Liver (tissue), 9 donors: ENCODE measurements around the gene RGL4. TPM values are rescaled to one million over a fixed set of nuclear protein-coding genes. Genes with fewer than 3 reads are reported as not detected.

ENCODE experiments used
- DNase-seq: peaks from one replicate; pipeline ENCODE4 v3.0.0-alpha.2; 2017; ENCODE audit warnings: low spot score
- H3K27ac ChIP-seq, 2 donors: one replicate each; pipeline ENCODE4 v1.7.0; 2013; ENCODE audit warnings: inconsistent platforms in 2 of 2, low read length in 2 of 2, control low read depth in 1 of 2, low read depth in 1 of 2, mild to moderate bottlenecking in 1 of 2
- H3K27me3 ChIP-seq, 4 donors: one replicate each; pipeline versions ENCODE4 v1.6.1 to v1.7.0; 2013; ENCODE audit warnings: low read length in 3 of 4, inconsistent platforms in 1 of 4, mild to moderate bottlenecking in 1 of 4, moderate library complexity in 1 of 4; ENCODE audit not compliant: control insufficient read depth in 4 of 4, insufficient read depth in 4 of 4
- H3K36me3 ChIP-seq, 4 donors: one replicate each; pipeline versions ENCODE4 v1.6.1 to v1.7.0; 2013; ENCODE audit warnings: low read length in 3 of 4, mild to moderate bottlenecking in 3 of 4, low read depth in 1 of 4, moderate library complexity in 1 of 4; ENCODE audit not compliant: control insufficient read depth in 4 of 4, insufficient read depth in 3 of 4
- H3K4me1 ChIP-seq, 4 donors: one replicate each; pipeline versions ENCODE4 v1.6.1 to v1.7.0; 2013; ENCODE audit warnings: low read length in 3 of 4, mild to moderate bottlenecking in 3 of 4, moderate library complexity in 1 of 4; ENCODE audit not compliant: control insufficient read depth in 4 of 4, insufficient read depth in 4 of 4
- H3K4me3 ChIP-seq, 3 donors: one replicate each; pipeline versions ENCODE4 v1.6.1 to v1.7.0; 2013; ENCODE audit warnings: low read length in 3 of 3, control low read depth in 1 of 3, low read depth in 1 of 3, mild to moderate bottlenecking in 1 of 3
- H3K9ac ChIP-seq, 2 donors: one replicate each; pipeline ENCODE4 v1.7.0; 2013; ENCODE audit warnings: low read length in 2 of 2, mild to moderate bottlenecking in 2 of 2, moderate library complexity in 2 of 2, control low read depth in 1 of 2, low read depth in 1 of 2
- H3K9me3 ChIP-seq, 4 donors: one replicate each; pipeline versions ENCODE4 v1.6.1 to v1.7.0; 2013; ENCODE audit warnings: low read length in 3 of 4; ENCODE audit not compliant: control insufficient read depth in 4 of 4
- CTCF ChIP-seq: fragments of 150-350 bp; IDR thresholded peaks from 2 replicates; pipeline ENCODE4 v1.5.1; 2017; ENCODE audit warnings: improper control_type of control experiment, low read depth, low read length; ENCODE audit not compliant: missing input control
- FOXA1 ChIP-seq: IDR thresholded peaks from 2 replicates; pipeline ENCODE4 v1.6.1; 2016; ENCODE audit warnings: antibody characterized with exemption
- FOXA2 ChIP-seq: IDR thresholded peaks from 2 replicates; pipeline ENCODE4 v1.6.1; 2016; ENCODE audit warnings: antibody characterized with exemption
- GABPA ChIP-seq, 2 donors: IDR thresholded peaks in 1 of 2; conservative IDR thresholded peaks in 1 of 2; 2 replicates each; pipeline ENCODE4 v1.6.1; 2016; ENCODE audit warnings: antibody characterized with exemption in 2 of 2, mild to moderate bottlenecking in 1 of 2, moderate library complexity in 1 of 2
- HNF4A ChIP-seq, 2 donors: conservative IDR thresholded peaks; 2 replicates each; pipeline ENCODE4 v1.6.1; 2016; ENCODE audit warnings: antibody characterized with exemption in 2 of 2, mild to moderate bottlenecking in 2 of 2
- HNF4G ChIP-seq: IDR thresholded peaks from 2 replicates; pipeline ENCODE4 v1.6.1; 2016; ENCODE audit warnings: antibody characterized with exemption
- MAX ChIP-seq: IDR thresholded peaks from 2 replicates; pipeline ENCODE4 v1.6.1; 2016; ENCODE audit warnings: antibody characterized with exemption
- RAD21 ChIP-seq, 2 donors: IDR thresholded peaks; 2 replicates each; pipeline ENCODE4 v1.6.1; 2016; ENCODE audit warnings: antibody characterized with exemption in 2 of 2, mild to moderate bottlenecking in 2 of 2
- SP1 ChIP-seq: IDR thresholded peaks from 2 replicates; pipeline ENCODE4 v1.6.1; 2018; ENCODE audit warnings: antibody characterized with exemption, mild to moderate bottlenecking
- TAF1 ChIP-seq: conservative IDR thresholded peaks from 2 replicates; pipeline ENCODE4 v1.6.1; 2016; ENCODE audit warnings: antibody characterized with exemption, mild to moderate bottlenecking
- YY1 ChIP-seq: IDR thresholded peaks from 2 replicates; pipeline ENCODE4 v1.6.1; 2016; ENCODE audit warnings: antibody characterized with exemption, mild to moderate bottlenecking
- ZBTB33 ChIP-seq: IDR thresholded peaks from 2 replicates; pipeline ENCODE4 v1.6.1; 2016; ENCODE audit warnings: antibody characterized with exemption
- WGBS: extraction: QIAGEN DNeasy Blood & Tissue Kit; methylation state at CpG from one replicate; pipeline ENCODE4 v1.1.7; 2013; 5-methylcytosine and 5-hydroxymethylcytosine counted together
- polyA plus RNA-seq, 2 donors: library from polyadenylated mRNA; stranded (reverse) in 1 of 2; unstranded in 1 of 2; fragments of 200-250 nt in 1 of 2; fragments of >200 nt in 1 of 2; fragmentation: Nextera tagmentation in 1 of 2; extraction: Ambion mirVana in 1 of 2; gene quantifications; one replicate each; pipeline versions ENCODE4 v1.2.1 to v1.2.3, GENCODE V29; 2013 to 2015
- total RNA-seq, 2 donors: library from RNA; depleted of rRNA; stranded (reverse); fragments of >200 nt; gene quantifications; one replicate each; pipeline ENCODE4 v1.2.3, GENCODE V29; 2014
- donor health status: healthy.
- donor health status: healthy.
- donor health status: healthy.
- donor health status: healthy.
- donor health status: healthy.

RGL4 gene
- total and polyA plus RNA-seq, 4 donors = 0.25 to 6.2 (median 0.56) TPM

GRCh38 chr22:23715806-23716375 is 25.1 kb downstream of the RGL4 start:
- TF ChIP-seq HNF4G (no peak), TAF1 (no peak), RAD21 (IDR thresholded peaks at IDR 0.05) (no peak), HNF4A (conservative IDR thresholded peaks at IDR 0.05) (no peak), YY1 (no peak), SP1 (no peak), FOXA1 (no peak), ZBTB33 (no peak), CTCF (no peak), FOXA2 (no peak), MAX (no peak), GABPA (IDR thresholded peaks at IDR 0.05 in 1 of 2, conservative IDR thresholded peaks at IDR 0.05 in 1 of 2) (no peak)
- Histone ChIP-seq H3K36me3 (peaks cover 5 to 14% (median 7%) of the 10 kb centered on the region in 4 donors), H3K4me3 (no peak overlapping the region), H3K4me1 (peaks cover 0 to 7% (median 3%) of the 10 kb centered on the region in 4 donors), H3K27ac (no peak overlapping the region), H3K9me3 (no peaks in the 10 kb centered on the region), H3K27me3 (no peaks in the 10 kb centered on the region), H3K9ac (no peak overlapping the region)
- 85% methylated on average over 18 of the region's 18 CpGs for WGBS
- DNase-seq = no peak

- Histone ChIP-seq H3K9ac (peak overlapping the region in 1 of 2 donors; percentile 1), H3K27me3 (no peaks in the 10 kb centered on the region), H3K4me3 (peak overlapping the region; percentile 62 to 88 (median 73)), H3K9me3 (no peaks in the 10 kb centered on the region), H3K4me1 (peaks cover 0 to 7% (median 3%) of the 10 kb centered on the region in 4 donors), H3K36me3 (peaks cover 2 to 6% (median 3%) of the 10 kb centered on the region in 4 donors), H3K27ac (peak overlapping the region; percentile 8 to 60)
- 7% methylated on average over 84 of the region's 84 CpGs for WGBS
- TF ChIP-seq YY1 = peak; percentile 100
- no peak for TF ChIP-seq HNF4G
- TF ChIP-seq RAD21 (IDR thresholded peaks at IDR 0.05) = peak in 1 of 2 donors; percentile 27
- peak; percentile 22 for TF ChIP-seq SP1
- peak; percentile 88 for DNase-seq
These were observed 26.3 kb downstream of the RGL4 start for GRCh38 chr22:23716811-23717801.
